ENCODE data around the gene SRA1.

GRCh38 chr5:140548791-140549190 is 8.5 kb downstream of the SRA1 start:
- TF ChIP-seq CTCF (IDR thresholded peaks at IDR 0.05; ENCODE audit: low read length) (no peak), EZH2 (IDR thresholded peaks at IDR 0.05; ENCODE audit: borderline replicate concordance, low read length) (no peak)

Measured in OCI-LY1 (cell line).